Measurements from ENCODE around the gene GRIA3.

Gene GRIA3

DNA sequence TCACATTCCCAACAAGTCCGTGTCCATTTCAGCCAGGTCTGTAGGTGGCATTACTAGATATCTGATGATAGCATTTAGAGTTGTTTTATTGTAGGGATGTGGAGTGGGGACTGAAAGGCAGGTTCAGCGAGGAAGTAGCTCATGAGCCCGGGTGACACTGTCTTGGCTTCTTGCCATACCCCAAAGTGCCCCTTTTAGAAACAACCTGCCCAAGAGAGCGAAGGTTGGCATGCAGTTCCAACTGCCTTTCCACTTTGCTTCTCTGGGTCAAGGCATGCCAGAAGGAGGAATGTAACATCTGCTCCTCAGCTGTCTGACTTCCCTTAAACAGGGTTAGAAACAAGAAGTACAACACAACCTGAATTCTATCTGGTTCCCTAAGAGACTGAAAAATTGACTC lies 9.0 kb downstream of the GRIA3 start:
- TF ChIP-seq SP2 (tag by site-specific recombination; IDR thresholded peaks at IDR 0.05), result no peak
- TF ChIP-seq, protein P1, sequence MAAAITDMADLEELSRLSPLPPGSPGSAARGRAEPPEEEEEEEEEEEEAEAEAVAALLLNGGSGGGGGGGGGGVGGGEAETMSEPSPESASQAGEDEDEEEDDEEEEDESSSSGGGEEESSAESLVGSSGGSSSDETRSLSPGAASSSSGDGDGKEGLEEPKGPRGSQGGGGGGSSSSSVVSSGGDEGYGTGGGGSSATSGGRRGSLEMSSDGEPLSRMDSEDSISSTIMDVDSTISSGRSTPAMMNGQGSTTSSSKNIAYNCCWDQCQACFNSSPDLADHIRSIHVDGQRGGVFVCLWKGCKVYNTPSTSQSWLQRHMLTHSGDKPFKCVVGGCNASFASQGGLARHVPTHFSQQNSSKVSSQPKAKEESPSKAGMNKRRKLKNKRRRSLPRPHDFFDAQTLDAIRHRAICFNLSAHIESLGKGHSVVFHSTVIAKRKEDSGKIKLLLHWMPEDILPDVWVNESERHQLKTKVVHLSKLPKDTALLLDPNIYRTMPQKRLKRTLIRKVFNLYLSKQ (tag by site-specific recombination; IDR thresholded peaks at IDR 0.05; ENCODE audit: borderline replicate concordance), result no peak
- TF ChIP-seq ZNF140 (tag by site-specific recombination; IDR thresholded peaks at IDR 0.05), result no peak
- no peak for TF ChIP-seq ZNF391 (tag by site-specific recombination; IDR thresholded peaks at IDR 0.05; ENCODE audit: borderline replicate concordance, low read depth)
- no peak for TF ChIP-seq ZNF292 (tag by site-specific recombination; IDR thresholded peaks at IDR 0.05; ENCODE audit: borderline replicate concordance, low read depth)
- TF ChIP-seq ZBTB21 (tag by site-specific recombination; IDR thresholded peaks at IDR 0.05), result no peak
- no peak for TF ChIP-seq HOXC10 (CRISPR knock-in tag; IDR thresholded peaks at IDR 0.05)
- no peak for TF ChIP-seq ZNF157 (tag by site-specific recombination; IDR thresholded peaks at IDR 0.05)
- H3K4me3 ChIP-seq (ENCODE audit: low read depth, low read length), result no peak overlapping the region
- CTCF ChIA-PET, result interaction anchor here (0.7 to 1.4 kb wide), 2 partner anchors 10 to 114 kb away, joined by 3 to 6 read pairs; no protein-coding TSS in a partner anchor
- no peaks in the 10 kb centered on the region for H3K4me1 ChIP-seq (ENCODE audit: control insufficient read depth, insufficient read depth, low read length)
- no peak overlapping the region for H3K27ac ChIP-seq (ENCODE audit: extremely low read depth, low read depth, low read length)
- H3K9me3 ChIP-seq (ENCODE audit: control insufficient read depth, insufficient read depth, low read depth, low read length), result no peaks in the 10 kb centered on the region
- POLR2A ChIA-PET, result no interaction called here
- H3K36me3 ChIP-seq (ENCODE audit: control insufficient read depth in 2 of 2, insufficient read depth in 1 of 2, low read length in 2 of 2), result no peaks in the 10 kb centered on the region

DNA sequence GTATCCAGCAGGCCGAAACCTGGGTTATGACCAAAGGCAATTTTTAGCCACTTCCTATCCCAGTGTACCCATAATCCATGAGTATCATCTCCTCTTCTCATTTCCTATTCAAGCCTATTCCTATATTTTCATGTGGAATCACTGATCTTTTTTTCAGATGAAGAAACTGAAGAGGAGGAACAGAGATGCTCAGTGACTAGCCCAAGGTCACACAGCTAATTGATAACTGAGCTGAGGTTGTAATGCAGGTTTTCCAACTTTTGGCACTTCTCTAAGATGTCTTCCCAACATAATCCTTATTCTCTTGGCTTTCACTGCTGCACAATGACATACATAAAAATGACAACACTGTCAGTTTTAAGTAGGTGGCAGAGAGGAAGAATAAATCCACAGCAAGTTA lies 15.3 kb downstream of the GRIA3 start:
- CTCF ChIA-PET, result no interaction called here
- no peak overlapping the region for H3K27ac ChIP-seq (ENCODE audit: extremely low read depth, low read depth, low read length)
- no peak for TF ChIP-seq HOXC10 (CRISPR knock-in tag; IDR thresholded peaks at IDR 0.05)
- no peak for TF ChIP-seq GLIS2 (tag by site-specific recombination; IDR thresholded peaks at IDR 0.05)
- TF ChIP-seq ZNF549 (tag by site-specific recombination; IDR thresholded peaks at IDR 0.05), result no peak
- no peak for TF ChIP-seq ZNF621 (tag by site-specific recombination; IDR thresholded peaks at IDR 0.05)
- TF ChIP-seq, protein P2, sequence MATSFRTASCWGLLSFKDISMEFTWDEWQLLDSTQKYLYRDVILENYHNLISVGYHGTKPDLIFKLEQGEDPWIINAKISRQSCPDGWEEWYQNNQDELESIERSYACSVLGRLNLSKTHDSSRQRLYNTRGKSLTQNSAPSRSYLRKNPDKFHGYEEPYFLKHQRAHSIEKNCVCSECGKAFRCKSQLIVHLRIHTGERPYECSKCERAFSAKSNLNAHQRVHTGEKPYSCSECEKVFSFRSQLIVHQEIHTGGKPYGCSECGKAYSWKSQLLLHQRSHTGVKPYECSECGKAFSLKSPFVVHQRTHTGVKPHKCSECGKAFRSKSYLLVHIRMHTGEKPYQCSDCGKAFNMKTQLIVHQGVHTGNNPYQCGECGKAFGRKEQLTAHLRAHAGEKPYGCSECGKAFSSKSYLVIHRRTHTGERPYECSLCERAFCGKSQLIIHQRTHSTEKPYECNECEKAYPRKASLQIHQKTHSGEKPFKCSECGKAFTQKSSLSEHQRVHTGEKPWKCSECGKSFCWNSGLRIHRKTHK (tag by site-specific recombination; IDR thresholded peaks at IDR 0.05), result no peak
- no peak for TF ChIP-seq ZBTB21 (tag by site-specific recombination; IDR thresholded peaks at IDR 0.05)
- no peak for TF ChIP-seq ZNF623 (tag by site-specific recombination; IDR thresholded peaks at IDR 0.05)
- TF ChIP-seq, protein P3, sequence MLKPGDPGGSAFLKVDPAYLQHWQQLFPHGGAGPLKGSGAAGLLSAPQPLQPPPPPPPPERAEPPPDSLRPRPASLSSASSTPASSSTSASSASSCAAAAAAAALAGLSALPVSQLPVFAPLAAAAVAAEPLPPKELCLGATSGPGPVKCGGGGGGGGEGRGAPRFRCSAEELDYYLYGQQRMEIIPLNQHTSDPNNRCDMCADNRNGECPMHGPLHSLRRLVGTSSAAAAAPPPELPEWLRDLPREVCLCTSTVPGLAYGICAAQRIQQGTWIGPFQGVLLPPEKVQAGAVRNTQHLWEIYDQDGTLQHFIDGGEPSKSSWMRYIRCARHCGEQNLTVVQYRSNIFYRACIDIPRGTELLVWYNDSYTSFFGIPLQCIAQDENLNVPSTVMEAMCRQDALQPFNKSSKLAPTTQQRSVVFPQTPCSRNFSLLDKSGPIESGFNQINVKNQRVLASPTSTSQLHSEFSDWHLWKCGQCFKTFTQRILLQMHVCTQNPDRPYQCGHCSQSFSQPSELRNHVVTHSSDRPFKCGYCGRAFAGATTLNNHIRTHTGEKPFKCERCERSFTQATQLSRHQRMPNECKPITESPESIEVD (tag by site-specific recombination; IDR thresholded peaks at IDR 0.05), result no peak
- TF ChIP-seq ZNF785 (tag by site-specific recombination; IDR thresholded peaks at IDR 0.05), result no peak
- no peak for TF ChIP-seq ZFP69B (tag by site-specific recombination; IDR thresholded peaks at IDR 0.05)
- TF ChIP-seq SP3 (tag by site-specific recombination; IDR thresholded peaks at IDR 0.05), result no peak
- no peak for TF ChIP-seq ZNF239 (tag by site-specific recombination; IDR thresholded peaks at IDR 0.05)
- no peak for TF ChIP-seq ZNF544 (tag by site-specific recombination; IDR thresholded peaks at IDR 0.05)
- no peak for TF ChIP-seq ZNF76 (tag by site-specific recombination; IDR thresholded peaks at IDR 0.05; ENCODE audit: borderline replicate concordance, low read depth)
- TF ChIP-seq, protein P4, sequence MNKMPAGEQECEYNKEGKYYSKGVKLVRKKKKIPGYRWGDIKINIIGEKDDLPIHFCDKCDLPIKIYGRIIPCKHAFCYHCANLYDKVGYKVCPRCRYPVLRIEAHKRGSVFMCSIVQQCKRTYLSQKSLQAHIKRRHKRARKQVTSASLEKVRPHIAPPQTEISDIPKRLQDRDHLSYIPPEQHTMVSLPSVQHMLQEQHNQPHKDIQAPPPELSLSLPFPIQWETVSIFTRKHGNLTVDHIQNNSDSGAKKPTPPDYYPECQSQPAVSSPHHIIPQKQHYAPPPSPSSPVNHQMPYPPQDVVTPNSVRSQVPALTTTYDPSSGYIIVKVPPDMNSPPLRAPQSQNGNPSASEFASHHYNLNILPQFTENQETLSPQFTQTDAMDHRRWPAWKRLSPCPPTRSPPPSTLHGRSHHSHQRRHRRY (tag by site-specific recombination; IDR thresholded peaks at IDR 0.05), result no peak
- no peak for TF ChIP-seq ZSCAN30 (tag by site-specific recombination; IDR thresholded peaks at IDR 0.05)
- no peak for TF ChIP-seq ZNF701 (tag by site-specific recombination; IDR thresholded peaks at IDR 0.05)
- no peak for TF ChIP-seq ZNF341 (tag by site-specific recombination; IDR thresholded peaks at IDR 0.05; ENCODE audit: low read depth)
- no peaks in the 10 kb centered on the region for H3K36me3 ChIP-seq (ENCODE audit: control insufficient read depth in 2 of 2, insufficient read depth in 1 of 2, low read length in 2 of 2)
- H3K4me3 ChIP-seq (ENCODE audit: low read depth, low read length), result no peak overlapping the region
- no peaks in the 10 kb centered on the region for H3K4me1 ChIP-seq (ENCODE audit: control insufficient read depth, insufficient read depth, low read length)
- no peaks in the 10 kb centered on the region for H3K9me3 ChIP-seq (ENCODE audit: control insufficient read depth, insufficient read depth, low read depth, low read length)
- POLR2A ChIA-PET, result no interaction called here
